HEK293T (cell line): ENCODE measurements around the gene ACTRT2.

Experiments used
- ARNT ChIP-seq: fragments of 450-650 bp; IDR thresholded peaks from 2 replicates; pipeline ENCODE4 v1.6.1; 2017; ENCODE audit warnings: mild to moderate bottlenecking
- CTBP1 ChIP-seq: fragments of 450-650 bp; IDR thresholded peaks from 2 replicates; pipeline ENCODE4 v1.6.1; 2016; ENCODE audit warnings: borderline replicate concordance
- ELF4 ChIP-seq: fragments of 450-650 bp; IDR thresholded peaks from 2 replicates; pipeline ENCODE4 v1.6.1; 2017; ENCODE audit warnings: antibody characterized with exemption
- FOXA1 ChIP-seq: fragments of 450-650 bp; IDR thresholded peaks from 2 replicates; pipeline ENCODE4 v1.6.1; 2016; ENCODE audit warnings: mild to moderate bottlenecking
- FOXM1 ChIP-seq: fragments of 450-650 bp; IDR thresholded peaks from 2 replicates; pipeline ENCODE4 v1.6.1; 2017; ENCODE audit warnings: mild to moderate bottlenecking, borderline replicate concordance
- SP1 ChIP-seq: fragments of 450-650 bp; IDR thresholded peaks from 2 replicates; pipeline ENCODE4 v1.6.1; 2017
- SUZ12 ChIP-seq: fragments of 450-650 bp; IDR thresholded peaks from 2 replicates; pipeline ENCODE4 v1.6.1; 2016; ENCODE audit warnings: mild to moderate bottlenecking
- TARDBP ChIP-seq: fragments of 450-650 bp; IDR thresholded peaks from 2 replicates; pipeline ENCODE4 v1.6.1; 2016

GRCh38 chr1:3009021-3009420 is 12.2 kb upstream of the ACTRT2 start:
- TF ChIP-seq ARNT: no peak
- no peak for TF ChIP-seq FOXA1
- no peak for TF ChIP-seq ELF4
- TF ChIP-seq SUZ12: no peak
- TF ChIP-seq SP1: no peak
- TF ChIP-seq FOXM1: no peak
- no peak for TF ChIP-seq CTBP1
- no peak for TF ChIP-seq TARDBP
